ENCODE measurements around the gene SKA1.

Gene SKA1, protein sequence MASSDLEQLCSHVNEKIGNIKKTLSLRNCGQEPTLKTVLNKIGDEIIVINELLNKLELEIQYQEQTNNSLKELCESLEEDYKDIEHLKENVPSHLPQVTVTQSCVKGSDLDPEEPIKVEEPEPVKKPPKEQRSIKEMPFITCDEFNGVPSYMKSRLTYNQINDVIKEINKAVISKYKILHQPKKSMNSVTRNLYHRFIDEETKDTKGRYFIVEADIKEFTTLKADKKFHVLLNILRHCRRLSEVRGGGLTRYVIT

GRCh38 chr18:50374753-50375391 lies at the start of gene SKA1:
TSS of gene SKA1 (plus strand) at chr18:50375046. CDS start at chr18:50375831, 785 bp downstream.
- peak; percentile 86 for DNase-seq (ENCODE audit: low read depth)

- DNase-seq (ENCODE audit: low read depth), result no peak
These were observed 46.9 kb upstream of the SKA1 start for GRCh38 chr18:50327983-50328382.

DNA sequence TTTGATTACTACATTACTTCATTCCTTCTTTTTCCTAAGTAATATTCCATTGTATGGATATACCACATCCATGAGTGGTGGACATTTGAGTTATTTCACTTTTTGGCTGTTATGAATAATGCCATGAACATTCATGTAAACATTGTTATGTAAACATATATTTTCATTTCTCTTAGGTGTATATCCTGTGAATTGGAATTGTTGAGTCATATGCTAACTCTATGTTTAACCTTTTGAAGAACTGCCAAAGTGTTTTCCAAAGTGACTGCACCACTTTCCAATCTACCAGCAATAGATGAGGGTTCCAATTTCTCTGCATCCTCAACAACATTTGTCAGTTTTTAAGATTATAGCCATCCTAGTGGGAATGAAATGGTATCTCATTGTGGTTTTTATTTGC lies 44.7 kb upstream of the SKA1 start:
- no peak for DNase-seq (ENCODE audit: low read depth)

- DNase-seq (ENCODE audit: low read depth), result no peak
These were observed 43.2 kb upstream of the SKA1 start for GRCh38 chr18:50331691-50332090.

DNA sequence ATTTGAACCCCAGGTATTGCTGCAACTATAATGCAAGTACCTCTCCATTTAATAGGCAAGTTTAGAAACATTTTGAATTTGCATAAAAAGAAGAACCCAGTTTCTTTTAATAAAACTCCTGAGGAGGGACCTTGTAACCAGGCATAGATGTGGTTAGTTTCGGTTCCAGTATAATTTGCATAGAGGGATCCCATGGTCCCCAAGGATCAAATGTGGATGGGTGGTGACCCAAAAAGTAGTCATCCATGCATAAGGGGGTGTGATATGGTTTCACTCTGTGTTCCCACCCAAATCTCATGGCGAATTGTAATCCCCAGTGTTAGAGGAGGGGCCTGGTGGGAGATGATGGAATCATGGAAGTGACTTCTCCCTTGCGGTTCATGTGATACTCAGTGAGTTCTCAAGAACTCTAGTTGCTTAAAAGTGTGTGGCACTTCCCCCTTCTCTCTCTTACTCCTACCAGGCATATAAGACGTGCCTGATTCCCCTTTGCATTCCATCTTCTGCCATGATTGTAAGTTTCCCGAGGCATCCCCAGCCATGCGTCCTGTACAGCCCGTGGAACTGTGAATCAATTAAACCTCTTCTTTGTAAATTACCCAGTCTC lies 40.2 kb upstream of the SKA1 start:
- no peak for DNase-seq (ENCODE audit: low read depth)

DNA sequence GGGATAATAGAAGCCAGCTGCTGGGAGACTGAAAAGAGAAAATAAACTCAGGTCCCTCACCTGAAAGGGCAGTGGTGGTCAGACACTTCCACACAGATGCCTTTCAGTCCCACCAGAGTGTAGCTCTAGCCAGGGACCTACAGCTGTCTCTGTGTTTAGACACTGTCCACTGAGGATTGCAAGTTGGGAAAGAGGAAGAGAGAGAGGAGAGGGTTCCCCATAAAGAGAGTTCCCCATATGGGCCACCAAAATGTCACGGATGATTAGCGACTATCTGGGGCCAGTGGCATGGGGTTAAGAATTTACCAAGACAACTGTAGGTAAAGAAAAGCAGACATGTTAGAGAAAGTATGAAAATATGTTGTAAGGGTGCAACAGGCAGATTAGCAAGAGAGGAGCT lies 36.7 kb upstream of the SKA1 start:
- no peak for DNase-seq (ENCODE audit: low read depth)

- no peak for DNase-seq (ENCODE audit: low read depth)
These were observed 36.1 kb upstream of the SKA1 start for GRCh38 chr18:50338715-50339114.

GRCh38 chr18:50340078-50340477 lies 34.8 kb upstream of the SKA1 start:
- DNase-seq (ENCODE audit: low read depth), result no peak

DNA sequence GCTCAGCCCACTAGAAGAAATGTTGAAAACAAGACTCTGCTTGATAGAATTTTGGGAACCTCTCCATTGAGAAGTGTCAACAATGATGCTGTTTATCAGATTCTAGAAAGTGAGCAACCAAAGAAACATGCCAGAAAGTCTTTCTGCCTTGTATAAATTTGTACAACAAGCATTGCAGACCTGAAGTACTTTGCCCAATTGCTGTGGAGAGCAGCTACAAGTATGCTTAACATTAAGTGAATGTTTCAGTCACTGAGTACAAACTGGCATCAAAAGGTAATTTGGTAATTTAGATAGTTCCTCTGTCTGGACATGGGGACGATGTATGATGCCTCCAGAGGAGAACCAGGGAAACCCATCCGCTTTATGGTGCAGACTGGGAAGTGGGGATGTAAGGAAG lies 33.4 kb upstream of the SKA1 start:
- DNase-seq (ENCODE audit: low read depth), result no peak

DNA sequence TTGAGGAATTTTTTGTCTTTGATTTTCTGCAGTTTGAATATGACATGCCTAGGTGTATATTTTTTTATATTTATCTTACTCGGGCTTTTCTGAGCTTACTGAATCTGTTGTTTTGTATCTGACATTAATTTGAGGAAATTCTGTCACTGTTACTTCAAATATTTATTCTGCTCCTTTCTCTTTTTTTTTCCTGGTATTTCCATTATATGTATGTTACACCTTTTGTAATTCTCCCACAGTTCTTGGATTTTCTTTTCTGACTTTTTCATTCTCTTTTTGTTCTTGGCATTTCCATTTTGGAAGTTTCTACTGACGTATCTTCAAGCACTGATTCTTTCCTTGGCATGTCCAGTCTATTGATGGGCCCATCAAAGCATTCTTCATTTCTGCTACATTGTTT lies 24.1 kb upstream of the SKA1 start:
- DNase-seq (ENCODE audit: low read depth), result no peak

DNA sequence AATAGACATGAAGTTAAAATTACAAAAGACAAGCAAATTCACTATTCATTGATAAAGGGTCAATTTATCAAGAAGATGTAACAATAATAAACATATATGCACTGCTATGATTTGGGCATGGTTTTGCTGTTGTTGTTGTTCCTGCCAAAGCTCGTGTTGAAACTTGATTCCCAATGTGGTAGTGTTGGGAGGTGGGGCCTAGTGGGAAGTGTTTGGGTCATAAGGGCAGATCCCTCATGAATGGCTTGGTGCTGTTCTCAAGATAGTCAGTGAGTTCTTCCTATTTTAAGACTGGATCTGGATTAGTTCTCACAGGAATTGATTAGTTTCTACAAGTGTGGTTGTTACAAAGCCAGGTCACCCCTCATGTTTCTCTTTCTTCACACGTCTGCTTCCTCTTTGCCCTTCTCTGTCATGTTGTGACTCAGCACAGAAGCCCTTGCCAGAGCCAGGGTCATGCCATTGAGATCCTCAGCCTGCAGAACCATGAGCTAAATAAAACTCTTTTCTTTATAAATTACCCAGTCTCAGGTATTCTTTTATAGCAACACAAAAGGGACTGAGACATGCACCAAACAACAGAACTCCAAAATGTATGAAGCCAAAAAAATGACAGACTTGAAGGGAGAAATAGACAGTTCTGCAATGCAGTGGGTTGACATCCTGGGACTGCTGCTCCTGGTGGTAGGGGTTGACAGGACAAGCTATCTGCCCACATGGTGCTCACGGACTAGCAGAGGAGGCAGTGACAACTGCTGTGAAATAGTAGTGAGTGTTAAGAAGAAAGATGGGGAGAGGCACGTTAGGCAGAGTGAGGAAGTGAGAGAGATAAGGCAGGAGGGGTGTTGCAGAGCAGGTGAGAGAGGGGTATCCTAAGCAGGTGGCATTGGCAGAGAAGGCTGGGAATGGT lies 18.6 kb upstream of the SKA1 start:
- no peak for DNase-seq (ENCODE audit: low read depth)

DNA sequence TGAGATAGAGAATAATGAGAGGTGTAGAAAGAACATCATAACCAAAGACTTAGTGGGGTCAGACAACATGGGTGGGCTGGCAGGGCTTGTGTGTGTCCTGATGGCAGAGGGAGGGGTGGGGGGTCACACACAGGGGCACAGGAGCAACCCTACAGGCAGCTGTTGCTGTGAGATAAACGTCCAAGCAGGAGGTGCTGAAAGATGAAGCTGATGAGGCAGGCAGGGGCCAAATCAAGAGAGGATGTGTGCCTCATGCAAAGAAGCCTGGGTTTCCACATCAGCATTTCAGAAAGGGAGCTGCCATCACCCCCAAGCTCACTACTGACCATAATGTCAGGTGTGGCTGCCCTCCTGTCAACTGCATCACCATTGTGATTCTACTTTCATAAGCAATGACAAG lies 16.0 kb upstream of the SKA1 start:
- no peak for DNase-seq (ENCODE audit: low read depth)

DNA sequence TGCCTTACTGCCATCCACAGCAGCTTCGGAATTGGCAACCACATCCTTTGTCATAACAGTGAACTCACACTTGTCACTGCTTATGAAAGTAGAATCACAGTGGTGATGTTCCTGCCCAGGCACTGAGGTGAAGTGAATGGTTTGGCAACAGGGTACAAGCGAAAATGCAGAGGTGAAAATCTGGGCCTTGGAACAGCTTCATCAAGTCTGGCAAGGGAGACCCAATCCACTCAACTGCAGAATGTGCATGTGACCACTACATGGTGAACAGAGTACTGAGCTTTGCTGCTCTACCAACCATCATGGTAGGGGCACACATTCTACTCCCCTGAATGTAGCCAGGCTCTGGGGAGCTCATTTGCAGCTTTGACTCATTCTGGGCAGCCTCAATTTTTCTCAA lies 15.0 kb upstream of the SKA1 start:
- no peak for DNase-seq (ENCODE audit: low read depth)

GRCh38 chr18:50360611-50361010 lies 14.2 kb upstream of the SKA1 start:
- no peak for DNase-seq (ENCODE audit: low read depth)

DNA sequence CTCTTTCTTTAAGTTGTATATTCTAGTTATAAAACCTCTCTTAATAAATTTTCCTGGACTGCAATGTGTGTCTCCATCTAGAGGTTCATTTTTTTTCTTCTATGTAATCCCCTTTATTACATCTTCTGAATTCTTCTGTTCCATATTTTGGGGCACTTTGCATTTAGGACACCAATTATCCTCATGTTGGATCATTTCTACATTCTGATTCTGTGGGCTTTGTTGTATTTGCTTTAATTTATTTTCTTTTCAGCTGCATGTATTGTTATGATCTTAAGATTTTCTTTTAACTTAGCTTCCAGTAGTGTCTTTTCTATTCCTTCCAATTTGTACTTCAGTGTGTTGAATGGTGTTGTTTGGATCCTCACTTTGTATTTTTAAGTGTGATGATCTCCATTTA lies 5.2 kb upstream of the SKA1 start:
- no peak for DNase-seq (ENCODE audit: low read depth)

DNA sequence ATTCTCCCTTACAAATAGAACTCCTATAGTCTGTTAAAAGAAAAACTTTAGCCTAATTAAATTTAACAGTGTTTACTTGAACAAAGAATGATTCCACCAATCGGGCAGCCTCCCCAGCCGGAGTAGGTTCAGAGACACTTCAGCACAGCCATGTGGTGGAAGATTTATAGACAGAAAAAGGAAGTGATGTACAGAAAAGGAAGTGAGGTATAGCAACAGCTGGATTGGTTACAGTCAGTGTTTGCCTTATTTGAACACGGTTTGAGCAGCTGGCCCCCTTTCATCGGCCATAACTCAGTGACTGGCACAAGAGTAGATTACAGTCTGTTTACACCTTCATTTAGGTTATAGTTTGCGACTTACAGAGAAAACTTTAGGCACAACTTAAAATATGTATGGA lies 2.1 kb upstream of the SKA1 start:
- DNase-seq (ENCODE audit: low read depth), result no peak

- no peak for DNase-seq (ENCODE audit: low read depth)
These were observed 1.2 kb upstream of the SKA1 start for GRCh38 chr18:50373561-50374219.

DNA sequence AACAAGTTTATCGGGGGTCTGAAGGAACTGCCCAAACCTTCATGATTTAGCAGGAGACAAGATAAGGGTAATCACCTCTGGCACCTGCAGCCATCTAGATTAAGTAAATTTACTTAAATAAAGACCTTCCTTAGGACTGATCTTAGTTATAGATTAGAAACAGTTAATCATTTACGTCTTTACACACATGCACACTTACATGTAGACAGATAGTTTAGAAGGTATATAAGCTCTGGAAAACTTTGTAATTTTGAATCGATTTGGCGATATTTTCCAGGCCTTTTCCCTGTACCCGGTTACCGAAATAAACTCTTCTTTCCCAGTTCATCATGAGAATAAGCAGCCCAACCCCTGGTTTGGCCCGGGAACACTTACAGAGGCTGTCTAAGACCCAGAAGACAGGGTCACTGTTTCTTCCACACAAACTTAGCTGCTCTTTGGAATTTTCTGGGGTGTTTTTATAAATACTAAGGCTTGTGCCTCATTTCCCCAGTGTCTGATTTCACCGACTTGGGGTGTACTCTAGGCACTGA lies 560 bp upstream of the SKA1 start:
- DNase-seq (ENCODE audit: low read depth), result no peak

DNA sequence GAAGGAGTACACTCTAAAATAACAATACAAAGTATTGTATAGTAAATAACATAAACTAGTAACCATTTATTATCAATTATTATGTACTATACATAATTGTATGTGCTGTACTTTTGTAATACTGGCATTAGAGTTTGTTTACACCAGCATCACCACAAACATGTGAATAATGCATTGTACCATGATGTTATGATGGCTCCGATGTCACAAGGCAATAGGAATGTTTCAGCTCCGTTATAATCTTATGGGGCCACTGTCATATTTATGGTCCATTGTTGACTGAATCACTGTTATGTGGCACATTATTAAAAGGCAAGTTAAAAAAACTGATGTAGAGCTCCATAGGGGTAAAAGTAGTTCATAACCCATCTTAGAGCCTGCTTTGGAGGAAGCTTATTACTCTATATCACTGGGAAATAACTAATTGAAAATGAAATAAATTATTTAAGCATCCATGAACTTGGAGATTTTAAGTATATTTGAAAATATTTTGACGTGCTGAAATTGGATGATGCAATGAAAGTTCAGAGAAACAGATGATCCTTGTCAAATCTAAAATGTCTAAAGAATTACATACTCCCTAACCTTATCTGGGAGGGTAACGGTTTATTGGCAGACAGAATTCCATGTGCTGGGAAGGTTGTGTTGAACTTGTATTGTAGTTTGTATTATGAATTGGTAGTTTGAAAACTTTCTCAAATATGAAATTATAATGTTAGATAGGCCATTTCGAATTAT lies 2.4 kb downstream of the SKA1 start:
- no peak for DNase-seq (ENCODE audit: low read depth)

- DNase-seq (ENCODE audit: low read depth), result no peak
These were observed 14.1 kb downstream of the SKA1 start for GRCh38 chr18:50388988-50389387.

- DNase-seq (ENCODE audit: low read depth), result no peak
These were observed 19.0 kb downstream of the SKA1 start for GRCh38 chr18:50393802-50394201.
